ENCODE measurements around the gene ITLN2. TPM values are rescaled to one million over a fixed set of nuclear protein-coding genes. Genes with fewer than 3 reads are reported as not detected.

The ITLN2 gene
- total and polyA plus RNA-seq, 2 of the 8 experiments (the other 6 are each of a cell fraction or from before 2014, with no cell fraction given) = 4.7 to 6.3 TPM

GRCh38 chr1:160961419-160961818 lies 6.8 kb upstream of the ITLN2 start:
- Histone ChIP-seq H3K9me3 (ENCODE audit: insufficient read depth in 2 of 2, low read depth in 1 of 2, low read length in 1 of 2) (no peaks in the 10 kb centered on the region), H3K4ac (replicated peaks; ENCODE audit: insufficient read length, low read depth, low read length) (no peak overlapping the region), H3K18ac (ENCODE audit: extremely low read depth, low read length) (no peak overlapping the region), H3K56ac (replicated peaks; ENCODE audit: insufficient read length, low read depth, low read length) (no peak overlapping the region), H3K23ac (ENCODE audit: insufficient read length) (no peak overlapping the region), H2BK20ac (ENCODE audit: low read length) (no peak overlapping the region), H3K36me3 (ENCODE audit: control insufficient read depth in 2 of 4, insufficient read depth in 4 of 4, low read length in 3 of 4) (no peaks in the 10 kb centered on the region), H3K4me2 (ENCODE audit: insufficient read depth in 1 of 2, low read depth in 2 of 2, low read length in 2 of 2) (no peak overlapping the region), H4K8ac (ENCODE audit: extremely low read depth, insufficient read depth, low read length) (no peak overlapping the region), H3K79me2 (ENCODE audit: control insufficient read depth in 1 of 2, insufficient read depth in 2 of 2, low read length in 2 of 2) (no peaks in the 10 kb centered on the region), H4K20me1 (replicated peaks in 1 of 2; ENCODE audit: control insufficient read depth in 1 of 2, insufficient read depth in 2 of 2, low read length in 2 of 2) (no peaks in the 10 kb centered on the region), H3K4me3 (ENCODE audit: extremely low read depth in 1 of 4, insufficient read depth in 2 of 4, low read depth in 3 of 4, low read length in 4 of 4) (no peak overlapping the region), H2BK5ac (ENCODE audit: low read depth, low read length) (no peak overlapping the region), H3K27ac (ENCODE audit: low read depth, low read length) (no peak overlapping the region), H4K91ac (replicated peaks; ENCODE audit: insufficient read length, low read length) (no peak overlapping the region), H3K9ac (replicated peaks in 1 of 4; ENCODE audit: extremely low read depth in 1 of 4, low read depth in 3 of 4, low read length in 3 of 4) (no peak overlapping the region), H3K23me2 (ENCODE audit: low read depth, low read length) (no peaks in the 10 kb centered on the region), H3K4me1 (replicated peaks in 1 of 4; ENCODE audit: control insufficient read depth in 3 of 4, insufficient read depth in 4 of 4, low read length in 3 of 4) (no peaks in the 10 kb centered on the region), H3K14ac (ENCODE audit: insufficient read length) (no peak overlapping the region), H2AFZ (ENCODE audit: low read length) (no peak overlapping the region), H2BK120ac (replicated peaks; ENCODE audit: low read depth, low read length) (no peak overlapping the region), H3K79me1 (ENCODE audit: low read depth, low read length) (no peaks in the 10 kb centered on the region), H2BK12ac (ENCODE audit: low read depth, low read length) (no peak overlapping the region), H2AK5ac (ENCODE audit: low read depth, low read length) (no peak overlapping the region), H4K5ac (ENCODE audit: insufficient read length, low read depth, low read length) (no peak overlapping the region), H3K27me3 (replicated peaks in 1 of 4; ENCODE audit: control insufficient read depth in 3 of 4, extremely low read depth in 1 of 4, insufficient read depth in 3 of 4, low read length in 3 of 4) (no peaks in the 10 kb centered on the region), H2BK15ac (ENCODE audit: low read length) (no peak overlapping the region)
- WGBS, 2 experiments (ENCODE audit: extremely low coverage in 1 of 2, insufficient coverage in 1 of 2, insufficient read length in 1 of 2, insufficient replicate concordance in 2 of 2, low coverage in 1 of 2, low lambda C conversion rate in 2 of 2, missing lambda C conversion rate in 1 of 2) = 24% methylated on average over 1 of the region's 1 CpG; no CpG with 5 or more reads in 1 of the 2 experiments
- ChIA-PET CTCF (ENCODE audit: partially characterized antibody) (interaction anchor here (1.0 to 1.1 kb wide), 2 partner anchors 80 to 286 kb away, joined by 3 read pairs; no protein-coding TSS in a partner anchor), POLR2A (ENCODE audit: partially characterized antibody) (interaction anchor here (1.4 kb wide), 1 partner anchor 10 kb away, joined by 4 read pairs; no protein-coding TSS in a partner anchor)
- TF ChIP-seq JUND (IDR thresholded peaks at IDR 0.05; ENCODE audit: low read length) = no peak
- no peak for TF ChIP-seq CBX8 (IDR thresholded peaks at IDR 0.05; ENCODE audit: borderline replicate concordance, low read depth, low read length)
- no peak for TF ChIP-seq MAX (IDR thresholded peaks at IDR 0.05)
- no peak for TF ChIP-seq KDM4A (IDR thresholded peaks at IDR 0.05; ENCODE audit: low read depth, low read length, severe bottlenecking)
- TF ChIP-seq SRF (IDR thresholded peaks at IDR 0.05; ENCODE audit: low read depth, low read length) = no peak
- TF ChIP-seq EZH2 (IDR thresholded peaks at IDR 0.05; ENCODE audit: low read depth, low read length, severe bottlenecking) = no peak
- DNase-seq (ENCODE audit: low read depth in 1 of 2, low spot score in 2 of 2) (no peak), FAIRE-seq (no peak)

All from H1 (cell line).